Measurements from ENCODE around the gene C1QTNF3. TPM values are rescaled to one million over a fixed set of nuclear protein-coding genes. Genes with fewer than 3 reads are reported as not detected.

The C1QTNF3 gene
- total and polyA plus RNA-seq, 8 donors = 3.6 to 84.1 (median 10.9) TPM

GRCh38 chr5:34001241-34001841, 41.7 kb downstream of the C1QTNF3 start:
- intact Hi-C loops (cut with DNase I; ENCODE audit: low total_unique reads) = no loop called here
- DNase-seq = peak; percentile 78 to 94
- Histone ChIP-seq H3K27me3 (no peaks in the 10 kb centered on the region), H3K4me3 (no peak overlapping the region), H3K27ac (peak overlapping the region; percentile 60 to 85 (median 71)), H3K9me3 (no peaks in the 10 kb centered on the region), H3K36me3 (peaks cover 4 to 40% (median 38%) of the 10 kb centered on the region in 4 donors), H3K4me1 (peaks cover 3 to 40% (median 23%) of the 10 kb centered on the region in 4 donors)
- TF ChIP-seq CTCF (IDR thresholded peaks at IDR 0.05) (peak in 1 of 7 experiments; percentile 10), POLR2A (IDR thresholded peaks at IDR 0.05) (no peak), POLR2AphosphoS5 (IDR thresholded peaks at IDR 0.05) (peak in 2 of 3 donors; percentile 30 to 51), EP300 (IDR thresholded peaks at IDR 0.05) (no peak)
- 32 to 47% (median 34%) methylated on average over 10 of the region's 10 CpGs for WGBS, 5 donors

GRCh38 chr5:33999978-34000377, 43.0 kb downstream of the C1QTNF3 start:
- TF ChIP-seq POLR2AphosphoS5 (IDR thresholded peaks at IDR 0.05) (no peak), EP300 (IDR thresholded peaks at IDR 0.05) (no peak), POLR2A (IDR thresholded peaks at IDR 0.05) (no peak), CTCF (IDR thresholded peaks at IDR 0.05) (no peak)
- WGBS, 5 donors = 93 to 95% (median 94%) methylated on average over 4 of the region's 4 CpGs
- Histone ChIP-seq H3K9me3 (no peaks in the 10 kb centered on the region), H3K36me3 (peaks cover 4 to 50% (median 37%) of the 10 kb centered on the region in 4 donors), H3K27ac (peak overlapping the region in 1 of 5 donors; percentile 71), H3K27me3 (no peaks in the 10 kb centered on the region), H3K4me1 (peaks cover 3 to 32% (median 16%) of the 10 kb centered on the region in 4 donors), H3K4me3 (no peak overlapping the region)
- intact Hi-C loops (cut with DNase I; ENCODE audit: low total_unique reads) = no loop called here
- DNase-seq = no peak

- H3K9me3 ChIP-seq = no peaks in the 10 kb centered on the region
- peaks cover 0 to 39% (median 33%) of the 10 kb centered on the region in 4 donors for H3K36me3 ChIP-seq
- no peak overlapping the region for H3K4me3 ChIP-seq
- WGBS, 5 donors = 32 to 37% (median 34%) methylated on average over 6 of the region's 6 CpGs
- peak in 5 of 7 experiments; percentile 38 to 66 (median 52) for TF ChIP-seq CTCF (IDR thresholded peaks at IDR 0.05)
- no peak for TF ChIP-seq EP300 (IDR thresholded peaks at IDR 0.05)
- peak in 2 of 3 donors; percentile 57 to 58 for TF ChIP-seq POLR2AphosphoS5 (IDR thresholded peaks at IDR 0.05)
- TF ChIP-seq POLR2A (IDR thresholded peaks at IDR 0.05) = no peak
- intact Hi-C loops (cut with DNase I; ENCODE audit: low total_unique reads) = no loop called here
- H3K4me1 ChIP-seq = peaks cover 3 to 32% (median 15%) of the 10 kb centered on the region in 4 donors
- DNase-seq = peak; percentile 69 to 87
- H3K27me3 ChIP-seq = no peaks in the 10 kb centered on the region
- H3K27ac ChIP-seq = peak overlapping the region in 1 of 5 donors; percentile 34
Observed at GRCh38 chr5:33997331-33997983, 45.6 kb downstream of the C1QTNF3 start.

GRCh38 chr5:33995865-33996264, 47.1 kb downstream of the C1QTNF3 start:
- 61 to 80% (median 64%) methylated on average over 2 of the region's 2 CpGs for WGBS, 5 donors
- no peak overlapping the region for H3K27ac ChIP-seq
- no peak for TF ChIP-seq POLR2A (IDR thresholded peaks at IDR 0.05)
- TF ChIP-seq CTCF (IDR thresholded peaks at IDR 0.05) = no peak
- TF ChIP-seq POLR2AphosphoS5 (IDR thresholded peaks at IDR 0.05) = no peak
- no peak overlapping the region for H3K4me3 ChIP-seq
- H3K4me1 ChIP-seq = peaks cover 2 to 19% (median 5%) of the 10 kb centered on the region in 4 donors
- intact Hi-C loops (cut with DNase I; ENCODE audit: low total_unique reads) = no loop called here
- no peak for DNase-seq
- H3K36me3 ChIP-seq = peaks cover 0 to 35% (median 31%) of the 10 kb centered on the region in 4 donors
- H3K27me3 ChIP-seq = no peaks in the 10 kb centered on the region
- H3K9me3 ChIP-seq = no peaks in the 10 kb centered on the region

All from stomach (tissue), 9 donors.